ENCODE results near the gene CNTN4.

The CNTN4 gene

DNA sequence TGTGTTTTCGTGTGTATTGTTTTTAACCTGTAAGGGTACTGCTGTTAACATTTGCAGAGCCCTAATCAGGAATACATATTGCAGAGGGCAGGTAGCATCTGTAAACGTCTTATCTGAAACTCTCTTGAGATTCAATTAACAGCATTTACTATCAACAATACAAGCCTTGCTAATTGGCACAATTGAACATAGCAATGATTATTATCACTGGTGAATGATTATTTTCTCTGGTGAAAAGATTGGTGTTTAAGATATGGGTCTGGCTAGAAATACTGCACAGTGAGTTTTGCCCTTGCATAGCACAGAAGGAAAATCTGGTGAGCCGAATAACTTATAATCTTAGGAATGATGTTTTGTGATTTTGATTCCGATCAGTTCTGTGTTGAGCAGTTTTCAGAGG, 5.9 kb upstream of the CNTN4 start:
- DNase-seq (ENCODE audit: low read depth), result no peak
- no peak overlapping the region for H3K4me3 ChIP-seq (ENCODE audit: low read length)
- TF ChIP-seq, protein P1, sequence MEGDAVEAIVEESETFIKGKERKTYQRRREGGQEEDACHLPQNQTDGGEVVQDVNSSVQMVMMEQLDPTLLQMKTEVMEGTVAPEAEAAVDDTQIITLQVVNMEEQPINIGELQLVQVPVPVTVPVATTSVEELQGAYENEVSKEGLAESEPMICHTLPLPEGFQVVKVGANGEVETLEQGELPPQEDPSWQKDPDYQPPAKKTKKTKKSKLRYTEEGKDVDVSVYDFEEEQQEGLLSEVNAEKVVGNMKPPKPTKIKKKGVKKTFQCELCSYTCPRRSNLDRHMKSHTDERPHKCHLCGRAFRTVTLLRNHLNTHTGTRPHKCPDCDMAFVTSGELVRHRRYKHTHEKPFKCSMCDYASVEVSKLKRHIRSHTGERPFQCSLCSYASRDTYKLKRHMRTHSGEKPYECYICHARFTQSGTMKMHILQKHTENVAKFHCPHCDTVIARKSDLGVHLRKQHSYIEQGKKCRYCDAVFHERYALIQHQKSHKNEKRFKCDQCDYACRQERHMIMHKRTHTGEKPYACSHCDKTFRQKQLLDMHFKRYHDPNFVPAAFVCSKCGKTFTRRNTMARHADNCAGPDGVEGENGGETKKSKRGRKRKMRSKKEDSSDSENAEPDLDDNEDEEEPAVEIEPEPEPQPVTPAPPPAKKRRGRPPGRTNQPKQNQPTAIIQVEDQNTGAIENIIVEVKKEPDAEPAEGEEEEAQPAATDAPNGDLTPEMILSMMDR (IDR thresholded peaks at IDR 0.05; ENCODE audit: insufficient read depth, low read depth, low read length, missing control alignments), result no peak

DNA sequence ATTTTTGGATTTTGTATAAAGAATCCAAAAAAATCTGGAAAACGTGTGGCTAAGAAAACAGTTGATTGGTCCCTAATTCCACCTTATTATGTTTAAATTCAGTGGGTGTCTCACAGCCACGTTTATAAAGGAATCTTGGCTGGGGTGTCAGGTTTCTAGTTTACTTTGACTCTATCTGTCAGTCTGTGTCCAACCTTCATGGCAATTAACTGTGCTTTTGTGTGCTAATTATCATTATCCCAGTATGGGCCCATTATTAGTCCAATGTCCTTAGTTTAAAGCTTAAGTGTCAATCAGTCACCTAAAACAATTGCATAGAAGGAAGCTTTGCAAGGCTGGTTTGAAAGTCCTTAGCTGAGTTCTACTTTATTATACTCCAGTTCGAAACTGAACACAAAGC, 3.7 kb upstream of the CNTN4 start:
- no peak overlapping the region for H3K4me3 ChIP-seq (ENCODE audit: low read length)
- TF ChIP-seq, protein P1 (IDR thresholded peaks at IDR 0.05; ENCODE audit: insufficient read depth, low read depth, low read length, missing control alignments), result no peak
- DNase-seq (ENCODE audit: low read depth), result no peak

DNA sequence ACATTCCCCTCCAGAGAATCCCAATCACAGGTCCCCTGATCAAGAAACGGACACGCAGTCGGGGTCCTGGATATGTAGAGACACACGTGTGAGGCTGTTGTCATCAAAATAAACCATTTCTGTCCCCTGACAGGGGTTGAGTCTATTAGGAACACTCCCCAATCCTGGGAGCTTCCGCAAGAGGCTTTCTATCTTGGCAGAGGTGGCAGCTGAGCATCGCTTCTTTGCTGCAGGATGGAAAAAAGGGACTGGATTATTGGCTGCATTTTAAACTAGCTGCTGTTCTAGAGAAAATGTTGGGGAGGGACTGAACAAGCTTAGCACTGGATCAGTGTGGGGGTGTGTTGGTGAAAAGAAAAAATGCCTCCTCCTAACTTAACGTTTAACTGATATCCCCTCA, 2.5 kb upstream of the CNTN4 start:
- no peak overlapping the region for H3K4me3 ChIP-seq (ENCODE audit: low read length)
- no peak for DNase-seq (ENCODE audit: low read depth)
- TF ChIP-seq, protein P1 (IDR thresholded peaks at IDR 0.05; ENCODE audit: insufficient read depth, low read depth, low read length, missing control alignments), result no peak

DNA sequence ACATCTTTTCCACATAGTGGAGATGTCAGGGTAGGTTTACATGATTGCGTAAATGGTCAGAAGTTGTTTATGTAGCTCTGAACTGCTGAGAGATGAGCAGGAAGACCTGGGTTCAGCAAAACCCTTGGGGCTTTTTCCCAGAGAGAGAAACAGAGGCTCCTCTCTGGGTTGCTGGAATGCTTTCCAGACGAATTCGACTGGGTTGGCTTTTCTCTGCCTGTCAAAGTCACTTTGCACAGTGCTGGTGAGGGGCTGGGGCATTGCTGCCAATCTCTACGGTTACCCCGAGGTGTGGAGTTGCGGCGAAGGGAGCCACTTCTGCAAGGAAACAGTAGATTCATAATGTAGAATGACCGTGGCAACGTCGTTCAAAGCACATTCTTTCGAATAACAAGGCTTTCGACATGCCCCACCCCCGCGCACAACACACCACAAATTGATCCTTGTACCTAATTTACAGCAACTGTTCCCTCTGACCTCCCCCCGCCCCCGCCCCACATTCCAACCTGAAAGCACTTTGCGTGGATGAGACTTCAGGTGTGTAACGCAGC, 950 bp upstream of the CNTN4 start:
- no peak overlapping the region for H3K4me3 ChIP-seq (ENCODE audit: low read length)

DNA sequence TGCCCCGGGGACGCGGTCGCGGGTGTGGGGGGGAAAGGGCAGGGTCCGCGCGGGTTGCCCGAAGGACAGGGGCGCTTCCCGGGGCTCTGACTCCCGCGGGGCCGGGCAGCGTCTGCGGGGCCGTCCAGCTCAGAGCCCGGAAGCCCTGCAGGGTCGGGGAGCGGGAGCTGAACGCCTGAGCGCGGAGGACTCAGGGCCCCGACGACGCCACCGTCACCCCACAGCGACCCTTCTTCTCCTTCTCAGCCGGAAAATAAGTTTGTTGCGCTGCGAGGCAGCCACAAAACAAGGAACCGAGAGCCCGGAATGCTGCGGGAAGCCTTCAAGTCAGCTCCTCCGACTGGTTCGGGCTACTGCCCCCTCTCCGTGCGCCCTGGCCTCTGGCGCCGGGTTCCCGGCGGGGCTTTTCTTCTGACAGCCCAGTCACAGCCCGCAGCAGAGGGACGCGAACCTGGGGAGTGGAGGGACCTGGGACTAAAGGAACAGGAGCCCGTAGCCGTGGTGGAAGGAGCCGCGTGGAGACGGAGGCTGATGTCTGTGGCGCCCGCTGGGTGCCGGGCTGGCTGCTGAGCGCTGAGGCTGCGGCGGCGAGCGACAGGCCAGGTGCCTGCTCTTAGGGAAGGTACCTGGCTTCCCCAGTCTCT, 484 bp downstream of the CNTN4 start:
- DNase-seq (ENCODE audit: low read depth), result no peak
- TF ChIP-seq, protein P1 (IDR thresholded peaks at IDR 0.05; ENCODE audit: insufficient read depth, low read depth, low read length, missing control alignments), result no peak
- H3K4me3 ChIP-seq (ENCODE audit: low read length), result no peak overlapping the region

More for the DNA sequence above, 950 bp upstream of the CNTN4 start:
- no peak for DNase-seq (ENCODE audit: low read depth)
- TF ChIP-seq, protein P1 (IDR thresholded peaks at IDR 0.05; ENCODE audit: insufficient read depth, low read depth, low read length, missing control alignments), result no peak

DNA sequence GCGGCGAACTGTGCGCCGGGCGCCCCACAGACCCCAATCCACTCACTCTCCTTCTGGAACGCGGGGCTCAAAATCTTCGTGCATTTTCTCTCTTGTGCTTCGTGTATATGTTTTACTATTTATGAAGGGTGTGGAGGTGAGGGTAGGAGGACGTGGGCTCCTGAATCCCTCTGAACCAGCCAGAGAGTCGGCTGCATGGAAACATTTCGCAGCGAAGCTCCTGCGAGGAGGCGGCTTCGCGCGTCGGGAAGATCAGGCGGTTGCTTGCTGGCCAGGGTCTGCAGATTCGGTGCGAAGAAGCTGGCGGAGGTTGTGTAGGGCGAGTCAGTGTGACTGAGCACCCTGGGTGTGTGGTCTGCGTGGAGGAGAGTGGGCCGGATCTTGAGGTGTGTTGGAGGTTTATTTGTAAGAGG, 1.1 kb downstream of the CNTN4 start:
- no peak overlapping the region for H3K4me3 ChIP-seq (ENCODE audit: low read length)
- no peak for DNase-seq (ENCODE audit: low read depth)
- TF ChIP-seq, protein P1 (IDR thresholded peaks at IDR 0.05; ENCODE audit: insufficient read depth, low read depth, low read length, missing control alignments), result no peak

DNA sequence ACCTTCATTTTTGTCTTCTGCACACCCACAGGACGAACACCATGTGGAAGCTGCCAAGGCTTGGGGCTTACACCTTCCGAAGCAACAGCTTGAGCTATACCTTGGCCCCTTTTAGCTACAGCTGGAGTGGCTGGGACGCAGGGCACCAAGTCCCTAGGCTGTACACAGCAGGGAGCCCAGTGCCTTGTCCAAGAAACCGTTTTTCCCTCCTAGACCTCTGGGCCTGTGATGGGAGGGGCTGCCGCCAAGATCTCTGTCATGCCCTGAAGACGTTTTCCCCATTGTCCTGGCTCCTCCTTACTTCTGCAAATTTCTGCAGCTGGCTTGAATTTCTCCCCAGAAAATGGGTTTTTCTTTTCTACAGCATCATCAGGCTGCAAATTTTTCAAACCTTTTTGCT, 7.8 kb downstream of the CNTN4 start:
- no peak overlapping the region for H3K4me3 ChIP-seq (ENCODE audit: low read length)
- DNase-seq (ENCODE audit: low read depth), result no peak
- TF ChIP-seq, protein P1 (IDR thresholded peaks at IDR 0.05; ENCODE audit: insufficient read depth, low read depth, low read length, missing control alignments), result no peak

All from epithelial cell of esophagus (primary cell).